ENCODE data around the gene ZNF485.

Gene ZNF485

DNA sequence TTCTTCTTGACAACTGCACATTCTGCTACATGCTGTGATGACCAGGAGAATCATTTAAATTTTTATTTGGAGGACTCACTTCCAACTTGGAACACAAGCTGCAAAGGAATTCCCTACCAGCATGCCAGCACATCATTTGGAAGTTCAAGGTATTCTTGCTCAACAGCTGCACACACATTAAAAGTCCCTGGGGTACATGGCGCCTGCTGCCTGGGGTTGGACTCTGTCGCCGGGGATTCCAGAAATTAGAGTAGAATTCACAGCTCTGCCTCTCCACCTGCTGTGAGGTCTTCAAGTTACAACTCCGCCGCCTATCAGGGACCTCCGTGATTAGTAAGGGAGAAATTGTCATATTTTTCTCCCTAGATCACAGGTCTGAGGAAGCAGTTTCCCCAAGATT lies 41.3 kb downstream of the ZNF485 start:
- H3K27me3 ChIP-seq (replicated peaks; ENCODE audit: control insufficient read depth, insufficient read depth, low read length): no peaks in the 10 kb centered on the region
- H3K4me1 ChIP-seq (ENCODE audit: control insufficient read depth, insufficient read depth, low read length): peaks cover 10% of the 10 kb centered on the region
- peaks cover 39% of the 10 kb centered on the region for H3K36me3 ChIP-seq (ENCODE audit: control insufficient read depth, insufficient read depth, low read length, severe bottlenecking)
- peak overlapping the region; percentile 91 for H3K4me3 ChIP-seq (ENCODE audit: low read length)
- peak overlapping the region; percentile 91 for H3K9ac ChIP-seq (ENCODE audit: low read length)
- peaks cover 51% of the 10 kb centered on the region for H3K9me3 ChIP-seq (ENCODE audit: control insufficient read depth, low read length)
- DNase-seq (ENCODE audit: low read depth): no peak

DNA sequence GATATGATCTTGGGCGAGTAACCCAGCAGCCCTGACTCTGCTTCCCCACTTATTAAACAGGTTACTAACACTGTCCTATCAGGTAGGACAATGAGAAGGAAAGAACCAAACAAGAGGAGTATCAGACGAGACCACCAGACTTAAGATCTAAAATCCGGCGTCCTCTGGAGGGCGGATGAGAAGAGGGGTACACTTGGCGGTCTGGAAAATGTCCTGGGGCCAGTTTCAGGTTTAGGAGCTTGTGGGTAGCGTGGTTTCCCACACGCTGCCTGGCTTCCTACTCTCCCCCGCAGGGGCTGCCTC lies 41.8 kb downstream of the ZNF485 start:
- peaks cover 34% of the 10 kb centered on the region for H3K36me3 ChIP-seq (ENCODE audit: control insufficient read depth, insufficient read depth, low read length, severe bottlenecking)
- H3K4me3 ChIP-seq (ENCODE audit: low read length): peak overlapping the region; percentile 91
- H3K27me3 ChIP-seq (replicated peaks; ENCODE audit: control insufficient read depth, insufficient read depth, low read length): no peaks in the 10 kb centered on the region
- DNase-seq (ENCODE audit: low read depth): no peak
- peak overlapping the region; percentile 91 for H3K9ac ChIP-seq (ENCODE audit: low read length)
- peaks cover 46% of the 10 kb centered on the region for H3K9me3 ChIP-seq (ENCODE audit: control insufficient read depth, low read length)
- H3K4me1 ChIP-seq (ENCODE audit: control insufficient read depth, insufficient read depth, low read length): peaks cover 10% of the 10 kb centered on the region

DNA sequence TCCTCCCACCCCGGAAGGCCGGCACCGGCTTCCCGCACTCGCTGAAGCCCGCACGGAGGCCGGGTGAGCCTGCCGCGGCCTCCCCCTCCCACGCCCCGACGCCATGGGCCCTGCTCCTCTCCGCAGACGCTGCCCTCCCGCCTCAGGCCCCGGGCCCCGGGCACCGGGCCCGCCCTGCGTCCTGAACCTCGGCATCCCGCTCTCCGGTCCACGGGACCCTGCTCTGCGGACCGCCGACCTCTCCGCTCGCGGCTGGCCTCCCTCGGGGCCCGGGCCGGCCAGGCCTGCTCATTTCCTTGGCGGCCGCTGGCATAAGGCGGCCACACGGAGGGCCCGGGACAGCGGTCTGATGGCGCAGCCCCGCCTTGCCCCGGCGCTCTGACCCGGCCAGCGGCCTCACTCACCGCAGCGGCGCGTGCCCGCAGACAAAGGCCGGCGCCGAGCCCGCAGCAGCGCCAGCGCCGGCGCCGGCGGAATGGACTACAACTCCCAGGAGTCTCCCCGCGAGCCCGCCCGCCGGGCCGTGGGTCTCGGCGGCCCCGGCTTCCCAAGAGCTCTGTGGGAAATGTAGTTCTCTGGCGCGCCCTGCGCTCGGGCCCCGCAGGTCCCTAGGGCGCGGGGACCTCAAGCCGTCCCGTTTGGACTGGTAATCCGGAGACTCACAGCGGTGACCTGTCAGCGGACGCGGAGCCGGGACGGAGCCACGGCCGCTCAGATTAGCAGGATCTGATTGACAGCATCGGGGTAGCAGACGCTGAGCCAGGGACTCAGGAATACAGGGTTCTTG lies 42.4 kb downstream of the ZNF485 start, which contains the start of gene ZNF32:
ZNF32 (minus strand) TSS at position 484 of the 787 bp plus-strand sequence. CDS start 2,748 bp downstream, outside the sequence.
- peak; percentile 94 for DNase-seq (ENCODE audit: low read depth)
- Histone ChIP-seq H3K27me3 (replicated peaks; ENCODE audit: control insufficient read depth, insufficient read depth, low read length) (no peaks in the 10 kb centered on the region), H3K36me3 (ENCODE audit: control insufficient read depth, insufficient read depth, low read length, severe bottlenecking) (peaks cover 29% of the 10 kb centered on the region), H3K4me3 (ENCODE audit: low read length) (peak within 1 kb of the TSS; percentile 91), H3K4me1 (ENCODE audit: control insufficient read depth, insufficient read depth, low read length) (peaks cover 11% of the 10 kb centered on the region), H3K9ac (ENCODE audit: low read length) (peak within 1 kb of the TSS; percentile 91), H3K9me3 (ENCODE audit: control insufficient read depth, low read length) (peaks cover 41% of the 10 kb centered on the region)

GRCh38 chr10:43649185-43649523 lies 42.9 kb downstream of the ZNF485 start:
- DNase-seq (ENCODE audit: low read depth): no peak
- H3K4me3 ChIP-seq (ENCODE audit: low read length): peak overlapping the region; percentile 91
- H3K36me3 ChIP-seq (ENCODE audit: control insufficient read depth, insufficient read depth, low read length, severe bottlenecking): peaks cover 23% of the 10 kb centered on the region
- no peaks in the 10 kb centered on the region for H3K27me3 ChIP-seq (replicated peaks; ENCODE audit: control insufficient read depth, insufficient read depth, low read length)
- peak overlapping the region; percentile 91 for H3K9ac ChIP-seq (ENCODE audit: low read length)
- peaks cover 35% of the 10 kb centered on the region for H3K9me3 ChIP-seq (ENCODE audit: control insufficient read depth, low read length)
- peaks cover 15% of the 10 kb centered on the region for H3K4me1 ChIP-seq (ENCODE audit: control insufficient read depth, insufficient read depth, low read length)

DNA sequence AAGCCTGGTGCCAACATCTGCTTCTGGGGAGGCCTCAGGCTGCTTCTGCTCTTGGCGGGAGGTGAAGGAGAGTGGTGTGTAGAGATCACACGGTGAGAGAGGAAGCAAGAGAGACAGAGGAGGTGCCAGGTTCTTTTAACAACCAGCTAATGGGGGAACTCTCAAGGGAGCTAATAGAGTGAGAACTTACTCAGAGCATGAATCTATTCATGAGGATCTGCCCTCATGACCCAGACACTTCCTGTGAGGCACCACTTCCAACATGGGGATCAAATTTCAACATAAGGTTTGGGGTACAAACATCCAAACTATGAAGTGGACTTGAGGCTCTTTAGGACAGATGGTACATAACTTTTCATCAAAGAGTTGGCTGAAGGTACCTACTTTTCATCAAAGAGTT lies 47.5 kb downstream of the ZNF485 start:
- H3K9ac ChIP-seq (ENCODE audit: low read length): no peak overlapping the region
- H3K4me1 ChIP-seq (ENCODE audit: control insufficient read depth, insufficient read depth, low read length): peaks cover 8% of the 10 kb centered on the region
- H3K4me3 ChIP-seq (ENCODE audit: low read length): peak overlapping the region; percentile 7
- H3K27me3 ChIP-seq (replicated peaks; ENCODE audit: control insufficient read depth, insufficient read depth, low read length): no peaks in the 10 kb centered on the region
- H3K36me3 ChIP-seq (ENCODE audit: control insufficient read depth, insufficient read depth, low read length, severe bottlenecking): no peaks in the 10 kb centered on the region
- no peak for DNase-seq (ENCODE audit: low read depth)
- H3K9me3 ChIP-seq (ENCODE audit: control insufficient read depth, low read length): no peaks in the 10 kb centered on the region

DNA sequence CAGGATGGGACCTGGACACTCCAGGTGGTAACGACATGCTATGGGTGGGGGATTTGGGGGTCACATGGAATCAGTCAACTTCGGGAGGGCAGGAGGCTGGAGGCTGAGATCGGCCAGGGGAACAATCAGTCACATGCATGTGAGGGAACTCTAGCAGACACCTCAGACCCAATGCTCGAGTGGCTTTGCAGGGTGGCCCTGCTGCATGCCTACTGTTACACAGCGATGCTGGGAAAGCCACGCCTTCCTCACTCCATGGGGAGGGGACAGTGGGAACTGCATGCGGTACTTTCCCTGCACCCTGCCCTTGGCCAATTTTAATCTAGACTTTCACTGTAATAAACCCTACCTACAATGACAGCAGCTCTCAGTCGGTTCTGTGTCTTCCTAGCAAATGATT lies 49.1 kb downstream of the ZNF485 start:
- no peak overlapping the region for H3K9ac ChIP-seq (ENCODE audit: low read length)
- peaks cover 5% of the 10 kb centered on the region for H3K4me1 ChIP-seq (ENCODE audit: control insufficient read depth, insufficient read depth, low read length)
- DNase-seq (ENCODE audit: low read depth): no peak
- no peaks in the 10 kb centered on the region for H3K27me3 ChIP-seq (replicated peaks; ENCODE audit: control insufficient read depth, insufficient read depth, low read length)
- no peaks in the 10 kb centered on the region for H3K36me3 ChIP-seq (ENCODE audit: control insufficient read depth, insufficient read depth, low read length, severe bottlenecking)
- no peaks in the 10 kb centered on the region for H3K9me3 ChIP-seq (ENCODE audit: control insufficient read depth, low read length)
- H3K4me3 ChIP-seq (ENCODE audit: low read length): no peak overlapping the region

DNA sequence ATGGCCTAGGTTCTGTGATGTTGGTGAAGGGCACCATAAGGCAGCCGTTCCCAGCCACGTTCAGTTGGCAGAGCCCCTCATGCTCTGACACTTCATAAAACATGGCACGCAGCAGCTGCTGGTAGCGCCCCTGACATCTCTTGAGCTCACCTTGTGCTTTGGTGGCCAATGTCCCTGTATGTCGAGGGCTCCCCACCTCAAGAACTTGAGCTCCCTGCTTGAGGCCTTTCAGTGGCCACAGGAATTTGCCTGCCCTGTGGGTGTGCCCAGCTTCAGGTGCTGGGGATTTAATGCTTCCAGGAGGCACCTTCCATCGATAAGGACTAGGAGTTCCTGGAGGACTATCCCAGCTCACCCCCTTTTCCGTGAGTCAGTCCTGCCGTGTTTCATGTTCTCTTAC lies 52.0 kb downstream of the ZNF485 start:
- Histone ChIP-seq H3K36me3 (ENCODE audit: control insufficient read depth, insufficient read depth, low read length, severe bottlenecking) (no peaks in the 10 kb centered on the region), H3K9me3 (ENCODE audit: control insufficient read depth, low read length) (peaks cover 3% of the 10 kb centered on the region), H3K9ac (ENCODE audit: low read length) (no peak overlapping the region), H3K27me3 (replicated peaks; ENCODE audit: control insufficient read depth, insufficient read depth, low read length) (no peaks in the 10 kb centered on the region), H3K4me1 (ENCODE audit: control insufficient read depth, insufficient read depth, low read length) (peaks cover 5% of the 10 kb centered on the region), H3K4me3 (ENCODE audit: low read length) (no peak overlapping the region)
- no peak for DNase-seq (ENCODE audit: low read depth)

DNA sequence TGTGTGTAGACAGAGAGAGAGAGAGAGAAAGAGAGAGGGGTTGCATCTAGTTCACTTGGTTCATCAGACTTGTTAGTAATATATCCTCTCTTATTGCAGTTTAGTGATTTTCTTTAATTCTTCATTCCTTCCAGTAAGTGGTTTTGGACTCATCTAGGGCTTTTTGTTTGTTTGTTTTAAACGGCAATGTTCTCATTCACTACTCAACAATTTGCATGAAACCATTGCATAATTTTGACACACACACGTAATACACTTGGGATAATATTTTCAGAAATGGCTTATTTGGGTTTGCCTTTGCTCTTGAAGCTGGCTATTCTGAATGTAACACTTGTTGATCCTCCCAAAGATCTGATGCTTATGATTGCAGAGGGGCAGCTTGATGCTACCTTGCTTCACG lies 58.8 kb downstream of the ZNF485 start:
- Histone ChIP-seq H3K4me3 (ENCODE audit: low read length) (no peak overlapping the region), H3K9ac (ENCODE audit: low read length) (no peak overlapping the region), H3K4me1 (ENCODE audit: control insufficient read depth, insufficient read depth, low read length) (peaks cover 13% of the 10 kb centered on the region), H3K27me3 (replicated peaks; ENCODE audit: control insufficient read depth, insufficient read depth, low read length) (peaks cover 11% of the 10 kb centered on the region), H3K36me3 (ENCODE audit: control insufficient read depth, insufficient read depth, low read length, severe bottlenecking) (no peaks in the 10 kb centered on the region), H3K9me3 (ENCODE audit: control insufficient read depth, low read length) (peaks cover 3% of the 10 kb centered on the region)
- DNase-seq (ENCODE audit: low read depth): peak; percentile 68

- Histone ChIP-seq H3K9me3 (ENCODE audit: control insufficient read depth, low read length) (peaks cover 3% of the 10 kb centered on the region), H3K27me3 (replicated peaks; ENCODE audit: control insufficient read depth, insufficient read depth, low read length) (peaks cover 18% of the 10 kb centered on the region), H3K9ac (ENCODE audit: low read length) (no peak overlapping the region), H3K4me3 (ENCODE audit: low read length) (no peak overlapping the region), H3K36me3 (ENCODE audit: control insufficient read depth, insufficient read depth, low read length, severe bottlenecking) (no peaks in the 10 kb centered on the region), H3K4me1 (ENCODE audit: control insufficient read depth, insufficient read depth, low read length) (peaks cover 13% of the 10 kb centered on the region)
- DNase-seq (ENCODE audit: low read depth): no peak
Observed at GRCh38 chr10:43666552-43666951, 60.3 kb downstream of the ZNF485 start.

DNA sequence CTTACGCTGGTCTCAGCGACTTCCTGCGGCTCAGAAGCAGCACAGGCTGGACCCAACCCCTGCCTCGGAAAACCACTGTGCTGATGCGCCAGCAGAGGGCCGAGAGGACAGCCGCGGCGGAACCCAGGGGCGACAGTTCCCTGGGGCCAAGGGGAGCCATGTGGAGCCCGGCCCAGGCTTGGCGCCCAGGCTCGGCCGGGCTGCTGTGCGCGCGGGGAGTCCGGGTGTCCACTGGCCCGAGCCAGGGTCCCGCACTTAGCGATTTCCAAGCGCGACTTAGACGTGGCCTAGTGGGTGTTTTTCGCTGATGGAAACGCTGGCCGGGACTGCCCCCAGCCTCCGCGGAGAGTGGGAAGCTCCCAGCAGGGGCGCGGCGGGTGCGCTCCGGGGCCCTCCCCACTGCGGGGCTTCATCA lies 61.1 kb downstream of the ZNF485 start:
- H3K4me1 ChIP-seq (ENCODE audit: control insufficient read depth, insufficient read depth, low read length): peaks cover 13% of the 10 kb centered on the region
- DNase-seq (ENCODE audit: low read depth): no peak
- H3K4me3 ChIP-seq (ENCODE audit: low read length): peak overlapping the region; percentile 68
- H3K9ac ChIP-seq (ENCODE audit: low read length): peak overlapping the region; percentile 37
- H3K9me3 ChIP-seq (ENCODE audit: control insufficient read depth, low read length): peaks cover 3% of the 10 kb centered on the region
- H3K27me3 ChIP-seq (replicated peaks; ENCODE audit: control insufficient read depth, insufficient read depth, low read length): peaks cover 18% of the 10 kb centered on the region
- H3K36me3 ChIP-seq (ENCODE audit: control insufficient read depth, insufficient read depth, low read length, severe bottlenecking): no peaks in the 10 kb centered on the region

All from adipocyte (in vitro differentiated cells).